ENCODE results near the gene MAPRE2. TPM values are rescaled to one million over a fixed set of nuclear protein-coding genes. Genes with fewer than 3 reads are reported as not detected.

Gene MAPRE2
- polyA plus RNA-seq, 1 donor = 29.0 TPM

DNA sequence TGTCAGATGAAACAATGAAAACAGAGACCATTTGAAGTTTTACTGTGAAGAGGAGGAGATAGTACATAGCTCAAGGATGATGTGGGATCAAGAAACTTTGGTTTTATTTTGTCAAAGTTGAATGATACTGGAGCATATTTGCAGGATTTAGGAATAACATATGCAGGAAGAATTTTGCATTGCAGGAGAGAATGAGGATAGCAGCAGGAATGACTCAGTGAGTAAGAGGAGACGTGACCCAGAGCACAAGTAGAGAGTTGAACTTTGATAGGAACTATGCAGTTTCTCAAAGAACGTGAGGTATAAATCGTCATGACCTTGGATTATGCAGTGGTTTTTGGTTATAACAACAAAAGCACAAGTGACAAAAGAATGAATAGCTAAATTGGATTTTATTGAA, 47.7 kb downstream of the MAPRE2 start:
- WGBS (ENCODE audit: insufficient coverage, low lambda C conversion rate) = 100% methylated on average over 2 of the region's 3 CpGs

GRCh38 chr18:35089382-35089781, 48.2 kb downstream of the MAPRE2 start:
- Histone ChIP-seq H3K27me3 (ENCODE audit: control insufficient read depth, insufficient read depth, low read length) (no peaks in the 10 kb centered on the region), H3K36me3 (ENCODE audit: control insufficient read depth, insufficient read depth, low read length) (no peaks in the 10 kb centered on the region), H3K9me3 (ENCODE audit: control insufficient read depth, low read depth, low read length) (no peaks in the 10 kb centered on the region), H3K4me3 (ENCODE audit: low read length) (no peak overlapping the region), H3K27ac (ENCODE audit: low read length) (no peak overlapping the region), H3K4me1 (ENCODE audit: control insufficient read depth, insufficient read depth, low read length) (no peaks in the 10 kb centered on the region)
- no CpG with 5 or more reads among the region's 1 CpG for WGBS (ENCODE audit: insufficient coverage, low lambda C conversion rate)
- DNase-seq = no peak

More for the DNA sequence above, 47.7 kb downstream of the MAPRE2 start:
- H3K4me3 ChIP-seq (ENCODE audit: low read length) = no peak overlapping the region
- no peaks in the 10 kb centered on the region for H3K9me3 ChIP-seq (ENCODE audit: control insufficient read depth, low read depth, low read length)
- DNase-seq = no peak
- no peaks in the 10 kb centered on the region for H3K27me3 ChIP-seq (ENCODE audit: control insufficient read depth, insufficient read depth, low read length)
- no peaks in the 10 kb centered on the region for H3K36me3 ChIP-seq (ENCODE audit: control insufficient read depth, insufficient read depth, low read length)
- no peaks in the 10 kb centered on the region for H3K4me1 ChIP-seq (ENCODE audit: control insufficient read depth, insufficient read depth, low read length)
- H3K27ac ChIP-seq (ENCODE audit: low read length) = no peak overlapping the region

GRCh38 chr18:35089891-35090550, 48.8 kb downstream of the MAPRE2 start:
- Histone ChIP-seq H3K27ac (ENCODE audit: low read length) (no peak overlapping the region), H3K36me3 (ENCODE audit: control insufficient read depth, insufficient read depth, low read length) (no peaks in the 10 kb centered on the region), H3K4me1 (ENCODE audit: control insufficient read depth, insufficient read depth, low read length) (no peaks in the 10 kb centered on the region), H3K27me3 (ENCODE audit: control insufficient read depth, insufficient read depth, low read length) (no peaks in the 10 kb centered on the region), H3K4me3 (ENCODE audit: low read length) (no peak overlapping the region), H3K9me3 (ENCODE audit: control insufficient read depth, low read depth, low read length) (no peaks in the 10 kb centered on the region)
- WGBS (ENCODE audit: insufficient coverage, low lambda C conversion rate) = 100% methylated on average over 1 of the region's 4 CpGs
- no peak for DNase-seq

DNA sequence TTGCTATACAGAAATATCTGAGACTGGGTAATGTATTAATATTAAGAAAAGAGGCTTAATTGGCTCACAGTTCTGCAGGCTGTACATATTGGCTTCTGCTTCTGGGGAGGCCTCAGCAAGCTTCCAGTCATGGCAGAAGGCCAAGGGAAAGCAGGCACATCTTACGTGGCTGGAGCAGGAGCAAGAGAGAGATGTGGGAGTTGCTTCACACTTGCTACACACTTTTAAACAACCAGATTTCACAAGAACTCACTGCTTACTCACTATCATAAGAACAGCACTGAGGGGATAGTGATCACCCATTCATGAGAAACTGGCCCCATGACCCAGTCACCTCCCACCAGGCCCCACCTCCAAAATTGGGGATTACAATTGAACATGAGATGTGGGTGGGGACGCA, 50.6 kb downstream of the MAPRE2 start:
- Histone ChIP-seq H3K36me3 (ENCODE audit: control insufficient read depth, insufficient read depth, low read length) (no peaks in the 10 kb centered on the region), H3K27ac (ENCODE audit: low read length) (no peak overlapping the region), H3K27me3 (ENCODE audit: control insufficient read depth, insufficient read depth, low read length) (no peaks in the 10 kb centered on the region), H3K4me3 (ENCODE audit: low read length) (no peak overlapping the region), H3K9me3 (ENCODE audit: control insufficient read depth, low read depth, low read length) (no peaks in the 10 kb centered on the region), H3K4me1 (ENCODE audit: control insufficient read depth, insufficient read depth, low read length) (no peaks in the 10 kb centered on the region)
- no CpG with 5 or more reads among the region's 2 CpGs for WGBS (ENCODE audit: insufficient coverage, low lambda C conversion rate)
- DNase-seq = no peak

- Histone ChIP-seq H3K4me3 (ENCODE audit: low read length) (no peak overlapping the region), H3K27me3 (ENCODE audit: control insufficient read depth, insufficient read depth, low read length) (no peaks in the 10 kb centered on the region), H3K9me3 (ENCODE audit: control insufficient read depth, low read depth, low read length) (no peaks in the 10 kb centered on the region), H3K4me1 (ENCODE audit: control insufficient read depth, insufficient read depth, low read length) (no peaks in the 10 kb centered on the region), H3K27ac (ENCODE audit: low read length) (no peak overlapping the region), H3K36me3 (ENCODE audit: control insufficient read depth, insufficient read depth, low read length) (no peaks in the 10 kb centered on the region)
- WGBS (ENCODE audit: insufficient coverage, low lambda C conversion rate) = 100% methylated on average over 1 of the region's 1 CpG
- no peak for DNase-seq
Measured at GRCh38 chr18:35095983-35096676, 54.9 kb downstream of the MAPRE2 start.

DNA sequence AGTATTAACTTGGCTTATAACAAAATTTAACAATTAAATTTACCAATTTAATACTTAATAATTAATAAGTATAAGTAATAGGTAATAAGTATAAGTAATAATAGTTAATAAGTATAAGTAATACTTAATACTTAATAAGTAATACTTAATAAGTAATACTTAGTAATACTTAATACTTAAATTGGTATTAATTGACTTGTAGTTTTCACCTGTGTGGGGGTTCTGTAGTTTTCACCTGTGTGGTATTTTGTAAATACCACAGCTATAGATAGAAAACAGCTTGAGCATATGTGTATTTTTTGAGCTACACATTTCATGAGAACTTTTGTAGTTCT, 55.4 kb downstream of the MAPRE2 start:
- DNase-seq = no peak
- H3K27me3 ChIP-seq (ENCODE audit: control insufficient read depth, insufficient read depth, low read length) = no peaks in the 10 kb centered on the region
- no peaks in the 10 kb centered on the region for H3K36me3 ChIP-seq (ENCODE audit: control insufficient read depth, insufficient read depth, low read length)

DNA sequence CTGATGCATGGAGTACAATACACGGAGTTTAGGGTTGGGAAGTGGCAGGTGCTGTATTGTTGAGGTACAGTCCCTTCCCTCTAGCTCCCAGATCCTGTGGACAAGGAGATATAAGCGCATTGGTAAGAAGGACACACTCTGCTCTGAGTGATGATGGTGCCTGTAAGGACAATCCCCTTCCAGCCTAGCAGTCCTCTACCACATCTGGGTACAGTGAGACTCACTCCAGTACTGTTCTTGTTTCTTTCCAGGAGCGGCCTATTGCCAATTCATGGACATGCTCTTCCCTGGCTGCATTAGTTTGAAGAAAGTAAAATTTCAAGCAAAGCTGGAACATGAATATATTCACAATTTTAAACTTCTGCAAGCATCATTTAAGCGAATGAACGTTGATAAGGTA, 56.0 kb downstream of the MAPRE2 start:
- WGBS (ENCODE audit: insufficient coverage, low lambda C conversion rate) = 90% methylated on average over 2 of the region's 5 CpGs
- no peak for DNase-seq
- no peaks in the 10 kb centered on the region for H3K4me1 ChIP-seq (ENCODE audit: control insufficient read depth, insufficient read depth, low read length)
- no peak overlapping the region for H3K27ac ChIP-seq (ENCODE audit: low read length)
- no peak overlapping the region for H3K4me3 ChIP-seq (ENCODE audit: low read length)
- H3K27me3 ChIP-seq (ENCODE audit: control insufficient read depth, insufficient read depth, low read length) = no peaks in the 10 kb centered on the region
- no peaks in the 10 kb centered on the region for H3K9me3 ChIP-seq (ENCODE audit: control insufficient read depth, low read depth, low read length)
- H3K36me3 ChIP-seq (ENCODE audit: control insufficient read depth, insufficient read depth, low read length) = no peaks in the 10 kb centered on the region

More for the DNA sequence above, 55.4 kb downstream of the MAPRE2 start:
- Histone ChIP-seq H3K4me3 (ENCODE audit: low read length) (no peak overlapping the region), H3K27ac (ENCODE audit: low read length) (no peak overlapping the region), H3K4me1 (ENCODE audit: control insufficient read depth, insufficient read depth, low read length) (no peaks in the 10 kb centered on the region), H3K9me3 (ENCODE audit: control insufficient read depth, low read depth, low read length) (no peaks in the 10 kb centered on the region)

- H3K9me3 ChIP-seq (ENCODE audit: control insufficient read depth, low read depth, low read length) = no peaks in the 10 kb centered on the region
- DNase-seq = no peak
- no peak overlapping the region for H3K27ac ChIP-seq (ENCODE audit: low read length)
- H3K36me3 ChIP-seq (ENCODE audit: control insufficient read depth, insufficient read depth, low read length) = no peaks in the 10 kb centered on the region
- no peaks in the 10 kb centered on the region for H3K27me3 ChIP-seq (ENCODE audit: control insufficient read depth, insufficient read depth, low read length)
- no peak overlapping the region for H3K4me3 ChIP-seq (ENCODE audit: low read length)
- no peaks in the 10 kb centered on the region for H3K4me1 ChIP-seq (ENCODE audit: control insufficient read depth, insufficient read depth, low read length)
- WGBS (ENCODE audit: insufficient coverage, low lambda C conversion rate) = no CpG with 5 or more reads among the region's 2 CpGs
Measured at GRCh38 chr18:35097763-35098162, 56.5 kb downstream of the MAPRE2 start.

DNA sequence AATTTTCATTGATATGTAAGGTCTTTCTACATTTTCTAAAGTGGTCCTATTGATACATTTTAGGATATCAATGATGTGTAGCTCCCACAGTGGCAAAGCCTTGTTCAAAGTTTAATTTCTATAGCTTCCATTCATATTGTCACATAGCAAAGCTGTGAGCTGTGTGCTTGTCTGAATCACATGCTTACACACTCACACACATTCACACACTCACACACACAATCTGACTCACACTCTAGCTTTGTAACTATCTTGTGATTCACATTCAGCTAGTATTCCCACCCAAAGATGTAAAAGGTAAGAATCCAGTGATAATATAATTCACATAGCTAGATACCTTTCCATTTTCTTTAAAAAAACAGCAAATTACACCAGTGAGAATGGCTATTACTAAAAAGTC, 58.7 kb downstream of the MAPRE2 start:
- H3K4me1 ChIP-seq (ENCODE audit: control insufficient read depth, insufficient read depth, low read length) = no peaks in the 10 kb centered on the region
- no peak for DNase-seq
- H3K4me3 ChIP-seq (ENCODE audit: low read length) = no peak overlapping the region
- H3K27ac ChIP-seq (ENCODE audit: low read length) = no peak overlapping the region
- no peaks in the 10 kb centered on the region for H3K9me3 ChIP-seq (ENCODE audit: control insufficient read depth, low read depth, low read length)
- H3K36me3 ChIP-seq (ENCODE audit: control insufficient read depth, insufficient read depth, low read length) = no peaks in the 10 kb centered on the region
- no peaks in the 10 kb centered on the region for H3K27me3 ChIP-seq (ENCODE audit: control insufficient read depth, insufficient read depth, low read length)

- Histone ChIP-seq H3K4me3 (ENCODE audit: low read length) (no peak overlapping the region), H3K27me3 (ENCODE audit: control insufficient read depth, insufficient read depth, low read length) (no peaks in the 10 kb centered on the region), H3K9me3 (ENCODE audit: control insufficient read depth, low read depth, low read length) (no peaks in the 10 kb centered on the region), H3K36me3 (ENCODE audit: control insufficient read depth, insufficient read depth, low read length) (no peaks in the 10 kb centered on the region), H3K27ac (ENCODE audit: low read length) (no peak overlapping the region), H3K4me1 (ENCODE audit: control insufficient read depth, insufficient read depth, low read length) (no peaks in the 10 kb centered on the region)
- no peak for DNase-seq
- 87% methylated on average over 5 of the region's 5 CpGs for WGBS (ENCODE audit: insufficient coverage, low lambda C conversion rate)
Measured at GRCh38 chr18:35104391-35105051, 63.3 kb downstream of the MAPRE2 start.

All from large intestine (tissue), 3 donors.